NCI-H2029 (cell line): ENCODE results near the gene UTP25.
"Not testable (repeated sequence)": the region's sequence is repeated elsewhere in the genome, so short reads cannot be mapped to it uniquely, and the experiment has no call there.

Source experiments
- DNase-seq: peaks from one replicate; lab custom pipeline; 2025; lab: John Stamatoyannopoulos, UW

The UTP25 gene

GRCh38 chr1:209896346-209896745, 68.6 kb downstream of the UTP25 start:
- DNase-seq = no peak

DNA sequence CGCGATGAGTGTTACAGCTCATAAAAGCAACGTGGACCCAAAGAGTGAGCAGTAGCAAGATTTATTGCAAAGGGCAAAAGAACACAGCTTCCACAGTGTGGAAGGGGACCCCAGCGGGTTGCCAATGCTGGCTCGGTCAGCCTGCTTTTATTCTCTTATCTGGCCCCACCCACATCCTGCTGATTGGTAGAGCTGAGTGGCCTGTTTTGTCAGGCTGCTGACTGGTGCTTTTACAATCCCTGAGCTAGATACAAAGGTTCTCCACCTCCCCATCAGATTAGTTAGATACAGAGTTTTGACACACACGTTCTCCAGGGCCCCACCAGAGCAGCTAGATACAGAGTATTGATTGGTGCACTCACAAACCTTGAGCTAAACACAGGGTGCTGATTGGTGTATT, 70.5 kb downstream of the UTP25 start:
- not testable (repeated sequence) for DNase-seq

GRCh38 chr1:209898851-209899250, 71.1 kb downstream of the UTP25 start:
- not testable (repeated sequence) for DNase-seq

- DNase-seq = peak; percentile 4
Observed at GRCh38 chr1:209899948-209900347, 72.2 kb downstream of the UTP25 start.

- DNase-seq = no peak
Observed at GRCh38 chr1:209900734-209901133, 73.0 kb downstream of the UTP25 start.

- DNase-seq = no peak
Observed at GRCh38 chr1:209901211-209901610, 73.4 kb downstream of the UTP25 start.

DNA sequence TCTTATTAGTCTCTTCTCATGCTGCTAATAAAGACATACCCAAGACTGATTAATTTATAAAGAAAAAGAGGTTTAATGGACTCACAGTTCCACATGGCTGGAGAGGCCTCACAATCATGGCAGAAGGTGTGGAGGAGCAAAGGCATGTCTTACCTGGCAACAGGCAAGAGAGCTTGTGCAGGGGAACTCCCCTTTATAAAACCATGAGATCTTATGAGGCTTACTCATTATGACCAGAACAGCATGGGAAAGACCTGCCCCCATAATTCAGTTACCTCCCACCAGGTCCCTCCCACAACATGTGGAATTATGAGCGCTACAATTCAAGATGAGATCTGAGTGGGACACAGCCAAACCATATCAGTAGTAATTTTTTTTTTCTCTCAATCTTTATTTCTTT, 77.0 kb downstream of the UTP25 start:
- not testable (repeated sequence) for DNase-seq
